ENCODE results near the gene CD48.
A peak's percentile ranks its signal among the peaks of the same experiment; 100 is the strongest.
"Not testable (repeated sequence)": the region's sequence is repeated elsewhere in the genome, so short reads cannot be mapped to it uniquely, and the experiment has no call there.

Gene CD48

GRCh38 chr1:160717306-160717705, 5.7 kb upstream of the CD48 start:
- no peak for TF ChIP-seq CTCF (IDR thresholded peaks at IDR 0.05; ENCODE audit: insufficient read depth, low read depth, low read length, missing control alignments)
- no peak overlapping the region for H3K4me3 ChIP-seq (ENCODE audit: low read depth, low read length)
- no peak for DNase-seq (ENCODE audit: low read depth)

GRCh38 chr1:160716013-160716412, 4.4 kb upstream of the CD48 start:
- TF ChIP-seq CTCF (IDR thresholded peaks at IDR 0.05; ENCODE audit: insufficient read depth, low read depth, low read length, missing control alignments): no peak
- no peak overlapping the region for H3K4me3 ChIP-seq (ENCODE audit: low read depth, low read length)
- DNase-seq (ENCODE audit: low read depth): no peak

GRCh38 chr1:160714034-160714648, 2.5 kb upstream of the CD48 start:
- not testable (repeated sequence) for H3K4me3 ChIP-seq (ENCODE audit: low read depth, low read length); DNase-seq (ENCODE audit: low read depth)

GRCh38 chr1:160713161-160713560, 1.5 kb upstream of the CD48 start:
- no peak for DNase-seq (ENCODE audit: low read depth)
- no peak for TF ChIP-seq CTCF (IDR thresholded peaks at IDR 0.05; ENCODE audit: insufficient read depth, low read depth, low read length, missing control alignments)
- H3K4me3 ChIP-seq (ENCODE audit: low read depth, low read length): peak overlapping the region; percentile 18; the same call in 1 of the 2 replicates

- peak overlapping the region; percentile 97 for H3K4me3 ChIP-seq (ENCODE audit: low read depth, low read length)
- DNase-seq (ENCODE audit: low read depth): peak; percentile 93
Observed at GRCh38 chr1:160712525-160713080, 981 bp upstream of the CD48 start.

GRCh38 chr1:160711276-160711601, 383 bp downstream of the CD48 start:
- peak overlapping the region; percentile 97 for H3K4me3 ChIP-seq (ENCODE audit: low read depth, low read length)
- no peak for TF ChIP-seq CTCF (IDR thresholded peaks at IDR 0.05; ENCODE audit: insufficient read depth, low read depth, low read length, missing control alignments)
- no peak for DNase-seq (ENCODE audit: low read depth)

GRCh38 chr1:160710517-160711252, 937 bp downstream of the CD48 start:
- H3K4me3 ChIP-seq (ENCODE audit: low read depth, low read length): peak overlapping the region; percentile 97

More at GRCh38 chr1:160710517-160711252, 937 bp downstream of the CD48 start:
- no peak for TF ChIP-seq CTCF (IDR thresholded peaks at IDR 0.05; ENCODE audit: insufficient read depth, low read depth, low read length, missing control alignments)
- DNase-seq (ENCODE audit: low read depth): peak; percentile 54

Measured in GM12865 (cell line).